ENCODE data around the gene MME.
"Not testable (repeated sequence)": the region's sequence is repeated elsewhere in the genome, so short reads cannot be mapped to it uniquely, and the experiment has no call there.

The MME gene

GRCh38 chr3:155086051-155086450 lies 5.9 kb downstream of the MME start:
- DNase-seq, result no peak

GRCh38 chr3:155088706-155089345 lies 8.7 kb downstream of the MME start:
- DNase-seq, result no peak

GRCh38 chr3:155089495-155089894 lies 9.4 kb downstream of the MME start:
- DNase-seq, result no peak

GRCh38 chr3:155093261-155093660 lies 13.1 kb downstream of the MME start:
- no peak for DNase-seq

- DNase-seq, result no peak
Measured at GRCh38 chr3:155096303-155097008, 16.3 kb downstream of the MME start.

- DNase-seq, result no peak
Measured at GRCh38 chr3:155097009-155097349, 16.9 kb downstream of the MME start.

GRCh38 chr3:155101398-155101797 lies 21.3 kb downstream of the MME start:
- no peak for DNase-seq

GRCh38 chr3:155102329-155102728 lies 22.2 kb downstream of the MME start:
- no peak for DNase-seq

GRCh38 chr3:155103686-155104085 lies 23.6 kb downstream of the MME start:
- no peak for DNase-seq

- no peak for DNase-seq
Measured at GRCh38 chr3:155106119-155106518, 26.0 kb downstream of the MME start.

GRCh38 chr3:155110022-155110421 lies 29.9 kb downstream of the MME start:
- no peak for DNase-seq

GRCh38 chr3:155110996-155111901 lies 31.1 kb downstream of the MME start:
- no peak for DNase-seq

GRCh38 chr3:155111971-155112370 lies 31.9 kb downstream of the MME start:
- no peak for DNase-seq

GRCh38 chr3:155112661-155113389 lies 32.7 kb downstream of the MME start:
- no peak for DNase-seq

- not testable (repeated sequence) for DNase-seq
Measured at GRCh38 chr3:155124745-155125144, 44.6 kb downstream of the MME start.

- DNase-seq, result no peak
Measured at GRCh38 chr3:155129396-155129795, 49.3 kb downstream of the MME start.

- no peak for DNase-seq
Measured at GRCh38 chr3:155130001-155130400, 49.9 kb downstream of the MME start.

GRCh38 chr3:155131104-155131503 lies 51.0 kb downstream of the MME start:
- no peak for DNase-seq

- not testable (repeated sequence) for DNase-seq
Measured at GRCh38 chr3:155134311-155134710, 54.2 kb downstream of the MME start.

- DNase-seq, result no peak
Measured at GRCh38 chr3:155135003-155135402, 54.9 kb downstream of the MME start.

- DNase-seq, result no peak
Measured at GRCh38 chr3:155138677-155139076, 58.6 kb downstream of the MME start.

- no peak for DNase-seq
Measured at GRCh38 chr3:155147588-155147987, 67.5 kb downstream of the MME start.

GRCh38 chr3:155149494-155149893 lies 69.4 kb downstream of the MME start:
- DNase-seq, result no peak

Measured in stimulated activated CD4-positive, alpha-beta T cell treated with anti-CD3 and anti-CD28 coated beads, Interleukin-15, amount 100 ng/mL, for 24 hours (primary cell).